ENCODE results near the gene ZNF609.

The ZNF609 gene

GRCh38 chr15:64460206-64460723, at the start of gene ZNF609:
ZNF609 (plus strand) TSS chr15:64460578; CDS start chr15:64499420, 38,842 bp downstream.
- DNase-seq, result peak; percentile 93

- DNase-seq, result no peak
Measured at GRCh38 chr15:64412216-64412615, 48.2 kb upstream of the ZNF609 start.

GRCh38 chr15:64422697-64423096, 37.7 kb upstream of the ZNF609 start:
- no peak for DNase-seq

- no peak for DNase-seq
Measured at GRCh38 chr15:64423970-64424369, 36.4 kb upstream of the ZNF609 start.

- no peak for DNase-seq
Measured at GRCh38 chr15:64425221-64425620, 35.2 kb upstream of the ZNF609 start.

- peak; percentile 29 for DNase-seq
Measured at GRCh38 chr15:64426845-64427465, 33.4 kb upstream of the ZNF609 start.

GRCh38 chr15:64429448-64429847, 30.9 kb upstream of the ZNF609 start:
- DNase-seq, result no peak

GRCh38 chr15:64430000-64430735, 30.2 kb upstream of the ZNF609 start:
- DNase-seq, result peak; percentile 67

GRCh38 chr15:64437982-64438381, 22.4 kb upstream of the ZNF609 start:
- DNase-seq, result no peak

- DNase-seq, result no peak
Measured at GRCh38 chr15:64438653-64439447, 21.5 kb upstream of the ZNF609 start.

- no peak for DNase-seq
Measured at GRCh38 chr15:64441852-64442251, 18.5 kb upstream of the ZNF609 start.

- no peak for DNase-seq
Measured at GRCh38 chr15:64443016-64443415, 17.4 kb upstream of the ZNF609 start.

GRCh38 chr15:64443747-64444621, 16.4 kb upstream of the ZNF609 start:
- DNase-seq, result no peak

- DNase-seq, result no peak
Measured at GRCh38 chr15:64444836-64445235, 15.5 kb upstream of the ZNF609 start.

GRCh38 chr15:64447536-64448315, 12.7 kb upstream of the ZNF609 start:
- no peak for DNase-seq

GRCh38 chr15:64452988-64453688, 7.2 kb upstream of the ZNF609 start:
- DNase-seq, result no peak

GRCh38 chr15:64453689-64454037, 6.7 kb upstream of the ZNF609 start:
- no peak for DNase-seq

GRCh38 chr15:64454282-64454681, 6.1 kb upstream of the ZNF609 start:
- no peak for DNase-seq

- DNase-seq, result no peak
Measured at GRCh38 chr15:64455961-64456371, 4.4 kb upstream of the ZNF609 start.

- no peak for DNase-seq
Measured at GRCh38 chr15:64456634-64457108, 3.7 kb upstream of the ZNF609 start.

All from CD4-positive, alpha-beta T cell treated with Interleukin-10 for 1 hour (primary cell).